OCI-LY3 (cell line): ENCODE data around the gene GATA6.

Source experiments
- H2AFZ ChIP-seq: fragments of 200-600, 300-600 bp; shearing (Covaris generic); 2 replicates; pipeline ENCODE4 v1.6.0; 2014; ENCODE audit warnings: antibody characterized with exemption, low read depth, low read length
- H3K27ac ChIP-seq: fragments of 200-600, 300-600 bp; sonication (generic); 2 replicates; pipeline ENCODE4 v1.5.1; 2014; ENCODE audit warnings: mild to moderate bottlenecking, low read length, moderate library complexity, mixed read lengths
- H3K27me3 ChIP-seq: fragments of 200-600, 300-600 bp; sonication (generic); 2 replicates; pipeline ENCODE4 v1.6.1; 2014; ENCODE audit warnings: low read depth, low read length, mixed read lengths
- H3K36me3 ChIP-seq: fragments of 200-600, 300-600 bp; sonication (generic); replicated peaks from 2 replicates; pipeline ENCODE3; 2014; ENCODE audit warnings: low read depth, low read length, mixed read lengths
- H3K4me1 ChIP-seq: fragments of 300-600, 200-600 bp; sonication (generic); 2 replicates; pipeline ENCODE4 v1.6.1; 2014; ENCODE audit warnings: low read length, mixed read lengths
- H3K4me2 ChIP-seq: fragments of 200-600, 300-600 bp; sonication (generic); 2 replicates; pipeline ENCODE4 v1.6.1; 2014; ENCODE audit warnings: low read length, mixed read lengths
- H3K4me3 ChIP-seq: fragments of 300-600, 200-600 bp; sonication (generic); 2 replicates; pipeline ENCODE4 v1.5.1; 2014; ENCODE audit warnings: antibody characterized with exemption, mild to moderate bottlenecking, low read length, moderate library complexity
- H3K79me2 ChIP-seq: fragments of 300-600, 200-600 bp; shearing (Covaris generic); 2 replicates; pipeline ENCODE4 v1.6.1; 2014; ENCODE audit warnings: mild to moderate bottlenecking, low read length, mixed read lengths
- H3K9ac ChIP-seq: fragments of 300-600, 200-600 bp; shearing (Covaris generic); 2 replicates; pipeline ENCODE4 v1.6.0; 2014; ENCODE audit warnings: mild to moderate bottlenecking, low read length, moderate library complexity
- H3K9me3 ChIP-seq: fragments of 200-600, 300-600 bp; shearing (Covaris generic); 2 replicates; pipeline ENCODE4 v1.6.1; 2014; ENCODE audit warnings: low read length, mixed read lengths; ENCODE audit not compliant: insufficient read depth
- H4K20me1 ChIP-seq: fragments of 200-600, 300-600 bp; sonication (generic); 2 replicates; pipeline ENCODE4 v1.6.1; 2016; ENCODE audit warnings: low read length, mixed read lengths; ENCODE audit not compliant: insufficient read depth
- CTCF ChIP-seq: fragments of 200-600, 300-600 bp; sonication (generic); IDR thresholded peaks from 2 replicates; pipeline ENCODE4 v1.5.1; 2014; ENCODE audit warnings: antibody characterized with exemption, low read length, low read depth
- EZH2phosphoT487 ChIP-seq: fragments of 200-600 bp; shearing (Covaris generic); IDR thresholded peaks from 2 replicates; pipeline ENCODE4 v1.6.1; 2018; ENCODE audit warnings: antibody characterized with exemption, mixed run types, low read depth

Gene GATA6

GRCh38 chr18:22166069-22166950, 3.1 kb upstream of the GATA6 start:
- TF ChIP-seq CTCF (no peak), EZH2phosphoT487 (no peak)
- H3K9me3 ChIP-seq, result no peaks in the 10 kb centered on the region
- no peaks in the 10 kb centered on the region for H3K79me2 ChIP-seq
- no peaks in the 10 kb centered on the region for H4K20me1 ChIP-seq
- H3K36me3 ChIP-seq, result no peaks in the 10 kb centered on the region
- H3K4me2 ChIP-seq, result no peak overlapping the region
- no peak overlapping the region for H2AFZ ChIP-seq
- H3K4me3 ChIP-seq, result no peak overlapping the region
- no peaks in the 10 kb centered on the region for H3K27me3 ChIP-seq
- H3K9ac ChIP-seq, result no peak overlapping the region
- peaks cover 5% of the 10 kb centered on the region for H3K4me1 ChIP-seq
- no peak overlapping the region for H3K27ac ChIP-seq

GRCh38 chr18:22167091-22167470, 2.3 kb upstream of the GATA6 start:
- Histone ChIP-seq H3K79me2 (no peaks in the 10 kb centered on the region), H3K9me3 (no peaks in the 10 kb centered on the region), H3K9ac (no peak overlapping the region), H3K4me3 (no peak overlapping the region), H2AFZ (no peak overlapping the region), H3K4me1 (no peaks in the 10 kb centered on the region), H3K4me2 (no peak overlapping the region), H3K27ac (no peak overlapping the region), H3K27me3 (no peaks in the 10 kb centered on the region), H3K36me3 (no peaks in the 10 kb centered on the region), H4K20me1 (no peaks in the 10 kb centered on the region)
- no peak for TF ChIP-seq CTCF
- no peak for TF ChIP-seq EZH2phosphoT487

GRCh38 chr18:22167471-22168241, 1.7 kb upstream of the GATA6 start:
- no peaks in the 10 kb centered on the region for H3K9me3 ChIP-seq
- H3K4me2 ChIP-seq, result no peak overlapping the region
- H3K79me2 ChIP-seq, result no peaks in the 10 kb centered on the region
- no peak overlapping the region for H2AFZ ChIP-seq
- H3K4me3 ChIP-seq, result no peak overlapping the region
- no peak overlapping the region for H3K27ac ChIP-seq
- no peaks in the 10 kb centered on the region for H3K27me3 ChIP-seq
- TF ChIP-seq EZH2phosphoT487 (no peak), CTCF (no peak)
- no peaks in the 10 kb centered on the region for H4K20me1 ChIP-seq
- H3K4me1 ChIP-seq, result no peaks in the 10 kb centered on the region
- H3K36me3 ChIP-seq, result no peaks in the 10 kb centered on the region
- H3K9ac ChIP-seq, result no peak overlapping the region

GRCh38 chr18:22168360-22168921, 948 bp upstream of the GATA6 start:
- Histone ChIP-seq H3K27me3 (no peaks in the 10 kb centered on the region), H3K4me1 (no peaks in the 10 kb centered on the region), H4K20me1 (no peaks in the 10 kb centered on the region), H3K27ac (no peak overlapping the region), H3K4me2 (no peak overlapping the region), H3K9me3 (no peaks in the 10 kb centered on the region), H3K9ac (no peak overlapping the region), H3K36me3 (no peaks in the 10 kb centered on the region), H2AFZ (no peak overlapping the region), H3K79me2 (no peaks in the 10 kb centered on the region), H3K4me3 (no peak overlapping the region)
- TF ChIP-seq EZH2phosphoT487, result no peak
- TF ChIP-seq CTCF, result no peak
